Ovary (tissue), 3 donors: ENCODE results near the gene TOR1A.

ENCODE experiments used
- POLR2A ChIP-seq: fragments of 450-650 bp; IDR thresholded peaks from one replicate; pipeline ENCODE4 v1.6.1; 2017; ENCODE audit warnings: antibody characterized with exemption, mild to moderate bottlenecking, moderate library complexity
- TF ChIP-seq, protein P1 (sequence below), 3 donors: fragments of 450-650 bp in 2 of 3; fragments of 200-600 bp in 1 of 3; IDR thresholded peaks; one replicate each; pipeline versions ENCODE4 v1.5.1 to v1.8.0; 2016 to 2022; ENCODE audit warnings: antibody characterized with exemption in 3 of 3, mild to moderate bottlenecking in 1 of 3
- donor health status: DM: no; HTN: no; CAD: no.

- TF ChIP-seq, protein P1, sequence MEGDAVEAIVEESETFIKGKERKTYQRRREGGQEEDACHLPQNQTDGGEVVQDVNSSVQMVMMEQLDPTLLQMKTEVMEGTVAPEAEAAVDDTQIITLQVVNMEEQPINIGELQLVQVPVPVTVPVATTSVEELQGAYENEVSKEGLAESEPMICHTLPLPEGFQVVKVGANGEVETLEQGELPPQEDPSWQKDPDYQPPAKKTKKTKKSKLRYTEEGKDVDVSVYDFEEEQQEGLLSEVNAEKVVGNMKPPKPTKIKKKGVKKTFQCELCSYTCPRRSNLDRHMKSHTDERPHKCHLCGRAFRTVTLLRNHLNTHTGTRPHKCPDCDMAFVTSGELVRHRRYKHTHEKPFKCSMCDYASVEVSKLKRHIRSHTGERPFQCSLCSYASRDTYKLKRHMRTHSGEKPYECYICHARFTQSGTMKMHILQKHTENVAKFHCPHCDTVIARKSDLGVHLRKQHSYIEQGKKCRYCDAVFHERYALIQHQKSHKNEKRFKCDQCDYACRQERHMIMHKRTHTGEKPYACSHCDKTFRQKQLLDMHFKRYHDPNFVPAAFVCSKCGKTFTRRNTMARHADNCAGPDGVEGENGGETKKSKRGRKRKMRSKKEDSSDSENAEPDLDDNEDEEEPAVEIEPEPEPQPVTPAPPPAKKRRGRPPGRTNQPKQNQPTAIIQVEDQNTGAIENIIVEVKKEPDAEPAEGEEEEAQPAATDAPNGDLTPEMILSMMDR (IDR thresholded peaks at IDR 0.05): no peak
- TF ChIP-seq POLR2A: no peak
Observed at GRCh38 chr9:129863059-129863690, 39.2 kb upstream of the TOR1A start.
